ENCODE results near the gene PSMB5.

Gene PSMB5

GRCh38 chr14:23054000-23054811 lies 19.5 kb upstream of the PSMB5 start:
- no peak overlapping the region for H3K4me3 ChIP-seq (ENCODE audit: low read length)
- no peak for DNase-seq (ENCODE audit: low read depth)
- TF ChIP-seq CTCF (conservative IDR thresholded peaks at IDR 0.05; ENCODE audit: low read depth, low read length) = peak; percentile 27

- no peak for TF ChIP-seq CTCF (conservative IDR thresholded peaks at IDR 0.05; ENCODE audit: low read depth, low read length)
- no peak for DNase-seq (ENCODE audit: low read depth)
- H3K4me3 ChIP-seq (ENCODE audit: low read length) = no peak overlapping the region
These were observed 18.7 kb upstream of the PSMB5 start for GRCh38 chr14:23053426-23053825.

- DNase-seq (ENCODE audit: low read depth) = no peak
- no peak overlapping the region for H3K4me3 ChIP-seq (ENCODE audit: low read length)
- no peak for TF ChIP-seq CTCF (conservative IDR thresholded peaks at IDR 0.05; ENCODE audit: low read depth, low read length)
These were observed 18.0 kb upstream of the PSMB5 start for GRCh38 chr14:23052671-23053070.

- TF ChIP-seq CTCF (conservative IDR thresholded peaks at IDR 0.05; ENCODE audit: low read depth, low read length) = peak; percentile 66
- no peak overlapping the region for H3K4me3 ChIP-seq (ENCODE audit: low read length)
- no peak for DNase-seq (ENCODE audit: low read depth)
These were observed 17.5 kb upstream of the PSMB5 start for GRCh38 chr14:23052182-23052623.

GRCh38 chr14:23051141-23052057 lies 16.7 kb upstream of the PSMB5 start:
- DNase-seq (ENCODE audit: low read depth) = no peak
- no peak overlapping the region for H3K4me3 ChIP-seq (ENCODE audit: low read length)
- no peak for TF ChIP-seq CTCF (conservative IDR thresholded peaks at IDR 0.05; ENCODE audit: low read depth, low read length)

GRCh38 chr14:23049011-23049410 lies 14.3 kb upstream of the PSMB5 start:
- no peak overlapping the region for H3K4me3 ChIP-seq (ENCODE audit: low read length)
- DNase-seq (ENCODE audit: low read depth) = no peak
- TF ChIP-seq CTCF (conservative IDR thresholded peaks at IDR 0.05; ENCODE audit: low read depth, low read length) = no peak
